Measurements from ENCODE around the gene CRYBB2. TPM values are rescaled to one million over a fixed set of nuclear protein-coding genes. Genes with fewer than 3 reads are reported as not detected.

CRYBB2 gene
- total RNA-seq, 1 donor from 2014 or later = not detected

DNA sequence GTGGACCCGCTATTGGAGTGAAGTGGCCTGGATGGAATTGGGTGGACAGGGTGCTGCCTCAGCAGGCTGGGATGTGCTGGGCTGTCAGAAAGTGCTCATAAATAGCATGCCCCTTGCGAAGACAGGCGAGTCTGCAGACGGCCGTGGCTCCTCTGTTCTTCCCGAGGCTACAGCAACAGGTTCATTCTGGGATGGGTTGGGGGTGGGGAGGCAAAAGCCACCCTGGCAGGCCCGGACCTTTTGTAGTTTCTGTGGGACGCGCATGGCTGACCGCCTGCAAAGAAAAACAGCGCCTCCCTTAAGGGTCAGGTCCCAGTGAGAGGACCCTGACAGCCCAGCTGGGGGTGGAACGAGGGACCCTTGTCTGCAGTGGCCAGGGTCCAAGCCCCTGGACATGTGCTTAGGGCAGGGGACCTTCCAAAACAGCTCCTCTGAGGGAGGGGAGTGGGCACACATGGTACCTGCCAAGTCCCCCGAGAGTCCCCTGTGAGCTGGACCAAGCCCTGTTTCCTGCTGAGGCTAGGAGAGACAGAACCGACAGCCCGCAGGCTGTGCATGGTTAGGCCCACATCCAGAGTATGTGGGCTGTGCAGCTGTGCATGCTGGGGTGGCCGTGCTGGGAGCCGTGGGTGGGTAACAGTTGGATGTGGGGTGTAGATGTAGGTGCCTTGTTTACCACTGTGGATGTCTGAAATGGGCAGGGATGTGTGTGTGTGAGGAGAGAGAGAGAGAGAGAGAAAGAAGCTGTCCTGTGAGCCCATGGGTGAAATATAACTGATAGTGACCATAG is 19.5 kb upstream of the CRYBB2 start, which contains the start of gene CRYBB3:
CRYBB3 (plus strand) TSS at position 128 of the 790 bp plus-strand sequence. CDS start 1,539 bp downstream, outside the sequence.
- peaks cover 46% of the 10 kb centered on the region for H4K20me1 ChIP-seq (ENCODE audit: low read depth)
- peaks cover 8% of the 10 kb centered on the region for H3F3A ChIP-seq (ENCODE audit: low read depth)
- Mint-ChIP-seq H3K36me3 (no peaks in the 10 kb centered on the region), H3K27ac (peak within 1 kb of the TSS; percentile 5), H3K4me3 (no peak within 1 kb of the TSS), H3K27me3 (ENCODE audit: insufficient read depth, low read depth) (no peaks in the 10 kb centered on the region), H3K9me3 (no peaks in the 10 kb centered on the region), H3K4me1 (peaks cover 29% of the 10 kb centered on the region)
- H3K9ac ChIP-seq = no peak within 1 kb of the TSS
- TF ChIP-seq EZH2 (IDR thresholded peaks at IDR 0.05) (no peak), EZH2phosphoT487 (IDR thresholded peaks at IDR 0.05) (no peak)
- TF ChIP-seq, protein P1, sequence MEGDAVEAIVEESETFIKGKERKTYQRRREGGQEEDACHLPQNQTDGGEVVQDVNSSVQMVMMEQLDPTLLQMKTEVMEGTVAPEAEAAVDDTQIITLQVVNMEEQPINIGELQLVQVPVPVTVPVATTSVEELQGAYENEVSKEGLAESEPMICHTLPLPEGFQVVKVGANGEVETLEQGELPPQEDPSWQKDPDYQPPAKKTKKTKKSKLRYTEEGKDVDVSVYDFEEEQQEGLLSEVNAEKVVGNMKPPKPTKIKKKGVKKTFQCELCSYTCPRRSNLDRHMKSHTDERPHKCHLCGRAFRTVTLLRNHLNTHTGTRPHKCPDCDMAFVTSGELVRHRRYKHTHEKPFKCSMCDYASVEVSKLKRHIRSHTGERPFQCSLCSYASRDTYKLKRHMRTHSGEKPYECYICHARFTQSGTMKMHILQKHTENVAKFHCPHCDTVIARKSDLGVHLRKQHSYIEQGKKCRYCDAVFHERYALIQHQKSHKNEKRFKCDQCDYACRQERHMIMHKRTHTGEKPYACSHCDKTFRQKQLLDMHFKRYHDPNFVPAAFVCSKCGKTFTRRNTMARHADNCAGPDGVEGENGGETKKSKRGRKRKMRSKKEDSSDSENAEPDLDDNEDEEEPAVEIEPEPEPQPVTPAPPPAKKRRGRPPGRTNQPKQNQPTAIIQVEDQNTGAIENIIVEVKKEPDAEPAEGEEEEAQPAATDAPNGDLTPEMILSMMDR (IDR thresholded peaks at IDR 0.05) = no peak
- peaks cover 20% of the 10 kb centered on the region for H3K4me1 ChIP-seq
- H3K4me3 ChIP-seq = no peak within 1 kb of the TSS
- H3K4me2 ChIP-seq = peak within 1 kb of the TSS; percentile 22
- H3K36me3 ChIP-seq = no peaks in the 10 kb centered on the region
- no peaks in the 10 kb centered on the region for H3K79me2 ChIP-seq (ENCODE audit: low read depth)
- peak; percentile 29 for DNase-seq (ENCODE audit: low spot score)
- H3K27ac ChIP-seq = no peak within 1 kb of the TSS
- H3K27me3 ChIP-seq = no peaks in the 10 kb centered on the region
- no peaks in the 10 kb centered on the region for H3K9me3 ChIP-seq (ENCODE audit: low read depth)
- no peak within 1 kb of the TSS for H2AFZ ChIP-seq (replicated peaks)

DNA sequence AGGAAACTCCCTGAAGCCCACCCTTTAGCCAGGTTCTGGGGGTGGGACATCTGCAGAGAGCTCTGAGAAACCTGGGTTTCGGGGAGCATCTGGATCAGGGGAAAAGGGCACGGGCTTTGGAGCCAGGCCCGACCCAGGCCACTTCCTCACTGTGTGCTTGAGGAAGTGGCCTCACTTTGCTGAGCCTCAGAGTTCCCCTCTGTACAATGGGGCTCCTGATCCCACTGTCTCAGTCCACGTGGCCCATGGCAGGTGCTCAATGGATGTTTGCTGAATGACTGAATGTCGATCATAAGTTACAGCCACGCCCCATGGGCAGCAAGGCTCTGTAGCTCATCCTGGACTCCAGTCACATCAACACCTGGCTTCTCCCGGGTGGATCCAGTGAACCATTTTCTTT is 18.5 kb upstream of the CRYBB2 start:
- Mint-ChIP-seq H3K9me3 (no peaks in the 10 kb centered on the region), H3K27ac (no peak overlapping the region), H3K36me3 (no peaks in the 10 kb centered on the region), H3K4me1 (peaks cover 27% of the 10 kb centered on the region), H3K4me3 (no peak overlapping the region), H3K27me3 (ENCODE audit: insufficient read depth, low read depth) (no peaks in the 10 kb centered on the region)
- Histone ChIP-seq H3K4me2 (no peak overlapping the region), H2AFZ (replicated peaks) (no peak overlapping the region), H4K20me1 (ENCODE audit: low read depth) (peaks cover 36% of the 10 kb centered on the region), H3K9ac (no peak overlapping the region), H3K36me3 (no peaks in the 10 kb centered on the region), H3K4me3 (no peak overlapping the region), H3K27me3 (no peaks in the 10 kb centered on the region), H3K4me1 (peaks cover 20% of the 10 kb centered on the region), H3K9me3 (ENCODE audit: low read depth) (no peaks in the 10 kb centered on the region), H3F3A (ENCODE audit: low read depth) (peaks cover 8% of the 10 kb centered on the region), H3K27ac (no peak overlapping the region), H3K79me2 (ENCODE audit: low read depth) (no peaks in the 10 kb centered on the region)
- TF ChIP-seq EZH2 (IDR thresholded peaks at IDR 0.05) = no peak
- TF ChIP-seq, protein P1 (IDR thresholded peaks at IDR 0.05) = no peak
- no peak for TF ChIP-seq EZH2phosphoT487 (IDR thresholded peaks at IDR 0.05)
- DNase-seq (ENCODE audit: low spot score) = no peak

DNA sequence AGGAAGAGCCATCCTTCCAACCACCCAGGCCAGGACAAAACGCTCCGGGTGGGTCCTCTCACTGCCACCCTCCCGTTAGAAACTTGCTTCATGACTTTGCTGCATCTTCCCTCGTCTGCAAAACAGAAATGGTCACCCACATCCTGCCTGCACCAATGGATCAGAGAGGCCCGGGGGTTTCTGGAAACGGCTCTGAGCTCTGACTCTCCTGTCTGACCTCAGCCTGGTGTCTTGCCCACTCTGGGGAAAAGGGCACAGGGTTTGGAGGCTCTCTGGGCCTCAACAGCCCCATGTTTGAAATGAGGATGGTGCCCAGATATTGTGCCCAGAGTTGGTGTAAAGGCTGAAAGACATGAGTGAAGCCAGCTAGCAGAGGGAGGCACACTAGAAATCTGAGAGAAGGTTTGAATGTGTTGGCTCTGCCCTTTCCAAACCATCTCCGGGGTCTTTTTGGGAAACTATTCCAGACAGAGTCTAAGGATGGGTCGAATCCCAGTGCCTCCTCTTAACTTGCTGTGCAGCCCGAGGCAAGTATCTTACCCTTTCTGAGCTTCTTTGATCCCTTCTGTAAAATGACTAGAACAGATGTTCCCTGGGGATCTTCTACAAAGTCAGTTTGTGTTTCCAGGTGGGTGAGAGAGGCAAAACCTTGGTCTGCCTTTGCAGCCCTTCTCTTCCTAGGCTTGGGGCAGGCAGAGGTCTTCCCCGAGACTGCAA is 17.7 kb upstream of the CRYBB2 start:
- Histone ChIP-seq H3K27me3 (no peaks in the 10 kb centered on the region), H3K4me3 (no peak overlapping the region), H2AFZ (replicated peaks) (no peak overlapping the region), H3F3A (ENCODE audit: low read depth) (peaks cover 6% of the 10 kb centered on the region), H3K4me1 (peaks cover 17% of the 10 kb centered on the region), H3K9me3 (ENCODE audit: low read depth) (no peaks in the 10 kb centered on the region), H4K20me1 (ENCODE audit: low read depth) (peaks cover 28% of the 10 kb centered on the region), H3K9ac (no peak overlapping the region), H3K79me2 (ENCODE audit: low read depth) (no peaks in the 10 kb centered on the region), H3K4me2 (no peak overlapping the region), H3K36me3 (no peaks in the 10 kb centered on the region), H3K27ac (no peak overlapping the region)
- H3K27ac Mint-ChIP-seq = no peak overlapping the region
- no peaks in the 10 kb centered on the region for H3K36me3 Mint-ChIP-seq
- H3K9me3 Mint-ChIP-seq = no peaks in the 10 kb centered on the region
- TF ChIP-seq, protein P1 (IDR thresholded peaks at IDR 0.05) = no peak
- TF ChIP-seq EZH2phosphoT487 (IDR thresholded peaks at IDR 0.05) (no peak), EZH2 (IDR thresholded peaks at IDR 0.05) (no peak)
- H3K4me3 Mint-ChIP-seq = no peak overlapping the region
- DNase-seq (ENCODE audit: low spot score) = no peak
- peaks cover 25% of the 10 kb centered on the region for H3K4me1 Mint-ChIP-seq
- H3K27me3 Mint-ChIP-seq (ENCODE audit: insufficient read depth, low read depth) = no peaks in the 10 kb centered on the region
